Muscle layer of colon (tissue), 2 donors: Measurements from ENCODE around the gene DNHD1.

Experiments used
- H3K27ac ChIP-seq: one replicate; pipeline ENCODE4 v1.7.0; 2013; ENCODE audit warnings: low read depth, mild to moderate bottlenecking, low read length, moderate library complexity
- H3K27me3 ChIP-seq, 2 donors: one replicate each; pipeline ENCODE4 v1.7.0; 2013; ENCODE audit warnings: low read length in 2 of 2, mild to moderate bottlenecking in 2 of 2; ENCODE audit not compliant: insufficient read depth in 2 of 2, control insufficient read depth in 1 of 2
- H3K36me3 ChIP-seq: one replicate; pipeline ENCODE4 v1.7.0; 2013; ENCODE audit warnings: mild to moderate bottlenecking, low read length; ENCODE audit not compliant: insufficient read depth
- H3K4me1 ChIP-seq: one replicate; pipeline ENCODE4 v1.7.0; 2013; ENCODE audit warnings: mild to moderate bottlenecking, low read length; ENCODE audit not compliant: insufficient read depth
- H3K4me3 ChIP-seq, 2 donors: one replicate each; pipeline ENCODE4 v1.7.0; 2013; ENCODE audit warnings: low read length in 2 of 2, low read depth in 1 of 2, mild to moderate bottlenecking in 1 of 2, moderate library complexity in 1 of 2
- H3K9ac ChIP-seq: one replicate; pipeline ENCODE4 v1.7.0; 2013; ENCODE audit warnings: low read length
- H3K9me3 ChIP-seq: one replicate; pipeline ENCODE4 v1.7.0; 2013; ENCODE audit warnings: mild to moderate bottlenecking, low read length
- donor health status: abdominal sarcoma.
- donor health status: Adenocarcinoma of cecum.

DNHD1 gene

GRCh38 chr11:6619004-6619745 lies 122.1 kb downstream of the DNHD1 start, which contains the start of gene TPP1:
Gene TPP1, minus strand, starts transcription at chr11:6619422. Its CDS starts 22 bp downstream, at chr11:6619400.
- peak within 1 kb of the TSS; percentile 66 to 97 for H3K4me3 ChIP-seq
- H3K36me3 ChIP-seq: peaks cover 35% of the 10 kb centered on the region
- H3K4me1 ChIP-seq: peaks cover 24% of the 10 kb centered on the region
- no peaks in the 10 kb centered on the region for H3K9me3 ChIP-seq
- peak within 1 kb of the TSS; percentile 92 for H3K27ac ChIP-seq
- H3K9ac ChIP-seq: peak within 1 kb of the TSS; percentile 88
- no peaks in the 10 kb centered on the region for H3K27me3 ChIP-seq

- Histone ChIP-seq H3K4me1 (peaks cover 24% of the 10 kb centered on the region), H3K9me3 (no peaks in the 10 kb centered on the region), H3K4me3 (no peak overlapping the region), H3K27me3 (no peaks in the 10 kb centered on the region), H3K9ac (no peak overlapping the region), H3K36me3 (peaks cover 35% of the 10 kb centered on the region), H3K27ac (peak overlapping the region; percentile 24)
Measured at GRCh38 chr11:6620636-6621035, 123.6 kb downstream of the DNHD1 start.
